OCI-LY1 (cell line): ENCODE results near the gene SH3GLB1.

Experiments
- H2AFZ ChIP-seq: fragments of 200-600 bp; sonication (generic), shearing (Covaris generic); 2 replicates; pipeline ENCODE4 v1.6.0; 2014; ENCODE audit warnings: antibody characterized with exemption, mild to moderate bottlenecking, low read length
- H3F3A ChIP-seq: fragments of 200-600 bp; sonication (generic), shearing (Covaris generic); 2 replicates; pipeline ENCODE4 v1.6.0; 2014; ENCODE audit warnings: mild to moderate bottlenecking, antibody characterized with exemption, low read length, moderate library complexity; ENCODE audit not compliant: insufficient read depth
- H3K27ac ChIP-seq: fragments of 200-600 bp; sonication (generic); 2 replicates; pipeline ENCODE4 v1.5.1; 2014; ENCODE audit warnings: low read length, mixed run types, mild to moderate bottlenecking, low read depth; ENCODE audit not compliant: poor library complexity, severe bottlenecking
- H3K27me3 ChIP-seq: fragments of 200-600 bp; sonication (generic); 2 replicates; pipeline ENCODE4 v1.6.0; 2014; ENCODE audit warnings: antibody characterized with exemption, mild to moderate bottlenecking, low read length, moderate library complexity; ENCODE audit not compliant: insufficient read depth
- H3K36me3 ChIP-seq: fragments of 200-600 bp; sonication (generic); 2 replicates; pipeline ENCODE4 v1.6.1; 2014; ENCODE audit warnings: mild to moderate bottlenecking, antibody characterized with exemption, low read length, moderate library complexity, mixed read lengths; ENCODE audit not compliant: insufficient read depth
- H3K4me1 ChIP-seq: fragments of 200-600 bp; sonication (generic); 2 replicates; pipeline ENCODE4 v1.5.1; 2014; ENCODE audit warnings: mild to moderate bottlenecking, low read length, moderate library complexity; ENCODE audit not compliant: insufficient read depth, severe bottlenecking
- H3K4me2 ChIP-seq: fragments of 200-600 bp; sonication (generic), shearing (Covaris generic); 2 replicates; pipeline ENCODE4 v1.6.1; 2014; ENCODE audit warnings: low read length
- H3K4me3 ChIP-seq: fragments of 200-600 bp; sonication (generic); 2 replicates; pipeline ENCODE4 v1.5.1; 2014; ENCODE audit warnings: low read length, low read depth, mild to moderate bottlenecking, mixed read lengths; ENCODE audit not compliant: poor library complexity, severe bottlenecking
- H3K79me2 ChIP-seq: fragments of 200-600 bp; shearing (Covaris generic); 2 replicates; pipeline ENCODE4 v1.6.1; 2016; ENCODE audit warnings: mixed run types, low read length, mixed read lengths; ENCODE audit not compliant: insufficient read depth
- H3K9ac ChIP-seq: fragments of 200-600 bp; sonication (generic), shearing (Covaris generic); 2 replicates; pipeline ENCODE4 v1.6.1; 2014; ENCODE audit warnings: mild to moderate bottlenecking, low read length, mixed read lengths
- H3K9me2 ChIP-seq: fragments of 200-600 bp; sonication (generic), shearing (Covaris generic); 2 replicates; pipeline ENCODE4 v1.6.1; 2014; ENCODE audit warnings: low read depth, mild to moderate bottlenecking, low read length, mixed read lengths
- H3K9me3 ChIP-seq: fragments of 200-600 bp; shearing (Covaris generic); 2 replicates; pipeline ENCODE4 v1.6.1; 2014; ENCODE audit warnings: low read length, mixed read lengths
- H4K20me1 ChIP-seq: fragments of 200-600 bp; sonication (generic), shearing (Covaris generic); 2 replicates; pipeline ENCODE4 v1.6.0; 2016; ENCODE audit warnings: mild to moderate bottlenecking, low read length; ENCODE audit not compliant: insufficient read depth
- EZH2 ChIP-seq: fragments of 200-600 bp; sonication (generic), shearing (Covaris generic); IDR thresholded peaks from 2 replicates; pipeline ENCODE4 v1.8.0; 2017; ENCODE audit warnings: borderline replicate concordance, mixed run types, mild to moderate bottlenecking, antibody characterized with exemption, low read length, moderate library complexity, mixed read lengths
- TF ChIP-seq, protein P1 (sequence below): fragments of 200-600 bp; sonication (generic), shearing (Covaris generic); IDR thresholded peaks from 2 replicates; pipeline ENCODE4 v1.5.1; 2017; ENCODE audit warnings: mild to moderate bottlenecking, antibody characterized with exemption, low read length, moderate library complexity, mixed read lengths

The SH3GLB1 gene

DNA sequence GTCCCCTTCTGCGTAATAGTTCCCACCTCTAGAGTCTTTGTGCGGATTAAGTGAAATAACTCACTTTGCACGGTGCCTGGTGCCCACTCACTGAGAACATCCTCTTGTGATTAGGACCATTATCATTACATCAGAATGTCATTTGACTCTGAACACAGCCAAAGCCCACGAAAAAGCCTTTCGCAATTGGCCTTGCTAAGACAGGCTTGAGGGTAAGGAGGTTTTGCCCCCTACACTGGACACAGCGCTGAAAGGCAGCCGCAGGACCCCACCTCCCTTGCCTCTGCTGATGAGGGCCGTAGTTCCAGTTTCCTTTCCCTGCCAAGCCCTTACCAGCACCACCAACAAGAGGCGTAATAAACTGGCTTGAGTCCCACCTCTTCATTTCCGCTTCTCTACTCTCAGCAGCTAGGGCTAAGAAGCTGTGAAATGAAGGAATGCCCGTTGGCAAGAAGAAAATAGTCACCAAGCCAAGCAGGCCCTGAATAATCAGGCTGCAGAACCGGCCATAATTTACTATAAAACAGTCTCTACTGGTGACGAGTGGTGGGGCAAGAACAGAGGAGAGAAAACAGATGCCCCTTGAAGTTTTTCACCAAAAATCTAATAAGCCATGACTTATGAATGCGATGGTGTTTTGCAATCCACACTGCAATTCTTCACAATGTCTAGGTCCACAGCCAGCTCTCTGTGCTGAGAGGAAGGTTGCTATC, 53.1 kb downstream of the SH3GLB1 start:
- H3K9me2 ChIP-seq = no peaks in the 10 kb centered on the region
- no peak overlapping the region for H3K4me2 ChIP-seq
- H3K4me3 ChIP-seq = no peak overlapping the region
- H3K36me3 ChIP-seq = no peaks in the 10 kb centered on the region
- H4K20me1 ChIP-seq = no peaks in the 10 kb centered on the region
- no peak overlapping the region for H2AFZ ChIP-seq
- H3K27me3 ChIP-seq = peaks cover 7% of the 10 kb centered on the region; the same call in 1 of the 2 replicates
- TF ChIP-seq EZH2 = no peak
- TF ChIP-seq, protein P1, sequence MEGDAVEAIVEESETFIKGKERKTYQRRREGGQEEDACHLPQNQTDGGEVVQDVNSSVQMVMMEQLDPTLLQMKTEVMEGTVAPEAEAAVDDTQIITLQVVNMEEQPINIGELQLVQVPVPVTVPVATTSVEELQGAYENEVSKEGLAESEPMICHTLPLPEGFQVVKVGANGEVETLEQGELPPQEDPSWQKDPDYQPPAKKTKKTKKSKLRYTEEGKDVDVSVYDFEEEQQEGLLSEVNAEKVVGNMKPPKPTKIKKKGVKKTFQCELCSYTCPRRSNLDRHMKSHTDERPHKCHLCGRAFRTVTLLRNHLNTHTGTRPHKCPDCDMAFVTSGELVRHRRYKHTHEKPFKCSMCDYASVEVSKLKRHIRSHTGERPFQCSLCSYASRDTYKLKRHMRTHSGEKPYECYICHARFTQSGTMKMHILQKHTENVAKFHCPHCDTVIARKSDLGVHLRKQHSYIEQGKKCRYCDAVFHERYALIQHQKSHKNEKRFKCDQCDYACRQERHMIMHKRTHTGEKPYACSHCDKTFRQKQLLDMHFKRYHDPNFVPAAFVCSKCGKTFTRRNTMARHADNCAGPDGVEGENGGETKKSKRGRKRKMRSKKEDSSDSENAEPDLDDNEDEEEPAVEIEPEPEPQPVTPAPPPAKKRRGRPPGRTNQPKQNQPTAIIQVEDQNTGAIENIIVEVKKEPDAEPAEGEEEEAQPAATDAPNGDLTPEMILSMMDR = no peak
- H3F3A ChIP-seq = no peaks in the 10 kb centered on the region
- H3K4me1 ChIP-seq = peaks cover 11% of the 10 kb centered on the region
- H3K79me2 ChIP-seq = no peaks in the 10 kb centered on the region
- H3K9ac ChIP-seq = no peak overlapping the region
- no peaks in the 10 kb centered on the region for H3K9me3 ChIP-seq
- no peak overlapping the region for H3K27ac ChIP-seq

DNA sequence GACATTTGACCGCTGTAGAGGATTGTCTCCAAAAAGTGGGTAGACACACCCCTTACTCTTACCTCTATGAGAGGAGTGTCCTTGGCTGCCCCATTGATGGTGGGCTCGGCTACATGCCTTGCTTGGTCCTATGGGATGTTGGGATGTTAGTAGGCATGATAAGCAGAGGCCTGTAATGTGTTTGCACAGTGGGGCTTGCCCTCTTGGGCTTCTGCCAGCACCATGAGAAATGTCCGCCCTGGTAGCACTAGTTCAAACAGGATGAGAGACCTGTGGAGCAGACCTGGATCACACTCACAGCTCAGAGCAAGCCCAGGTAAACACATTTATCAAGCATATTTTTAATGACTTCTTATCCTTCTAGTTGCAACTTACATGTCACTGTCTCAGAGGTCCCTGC, 54.2 kb downstream of the SH3GLB1 start:
- TF ChIP-seq EZH2 = no peak
- TF ChIP-seq, protein P1 = no peak

DNA sequence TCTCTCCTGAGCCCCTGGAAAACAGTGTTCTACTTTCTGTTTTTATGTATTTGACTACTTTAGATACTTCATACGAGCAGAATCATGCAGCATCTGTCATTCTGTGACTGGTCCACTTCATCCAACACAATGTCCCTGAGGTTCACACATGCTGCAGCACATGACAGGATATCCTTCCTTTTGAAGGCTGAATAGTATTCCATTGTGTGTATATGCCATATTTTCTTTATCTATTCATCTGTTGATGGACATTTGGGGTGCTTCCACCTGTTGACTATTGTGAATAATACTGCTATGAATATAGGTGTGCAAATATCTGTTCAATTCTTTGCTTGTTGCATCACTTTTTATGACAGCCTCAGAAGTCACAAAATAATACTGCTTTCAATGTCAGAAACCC, 55.8 kb downstream of the SH3GLB1 start:
- peaks cover 14% of the 10 kb centered on the region for H3K4me1 ChIP-seq
- no peak overlapping the region for H3K27ac ChIP-seq
- H3K36me3 ChIP-seq = no peaks in the 10 kb centered on the region
- no peaks in the 10 kb centered on the region for H3K9me2 ChIP-seq
- H3K27me3 ChIP-seq = no peaks in the 10 kb centered on the region; the same call in 1 of the 2 replicates
- H3K4me3 ChIP-seq = no peak overlapping the region
- no peaks in the 10 kb centered on the region for H4K20me1 ChIP-seq
- H3K9me3 ChIP-seq = no peaks in the 10 kb centered on the region
- no peak for TF ChIP-seq EZH2
- TF ChIP-seq, protein P1 = no peak
- H2AFZ ChIP-seq = no peak overlapping the region
- no peak overlapping the region for H3K9ac ChIP-seq
- H3F3A ChIP-seq = no peaks in the 10 kb centered on the region
- no peak overlapping the region for H3K4me2 ChIP-seq
- no peaks in the 10 kb centered on the region for H3K79me2 ChIP-seq

More for the DNA sequence above, 54.2 kb downstream of the SH3GLB1 start:
- H3K36me3 ChIP-seq = no peaks in the 10 kb centered on the region
- H3K4me1 ChIP-seq = peaks cover 17% of the 10 kb centered on the region
- no peak overlapping the region for H3K9ac ChIP-seq
- H3K27ac ChIP-seq = no peak overlapping the region
- H3K9me2 ChIP-seq = no peaks in the 10 kb centered on the region
- no peaks in the 10 kb centered on the region for H4K20me1 ChIP-seq
- no peak overlapping the region for H3K4me3 ChIP-seq
- H3K9me3 ChIP-seq = no peaks in the 10 kb centered on the region
- H3K79me2 ChIP-seq = no peaks in the 10 kb centered on the region
- H2AFZ ChIP-seq = no peak overlapping the region
- H3F3A ChIP-seq = no peaks in the 10 kb centered on the region
- H3K4me2 ChIP-seq = no peak overlapping the region
- peaks cover 7% of the 10 kb centered on the region; the same call in 1 of the 2 replicates for H3K27me3 ChIP-seq
